SU-DHL-6 (cell line): Measurements from ENCODE around the gene ADD1.

Source experiments
- EZH2phosphoT487 ChIP-seq: fragments of 200-600 bp; sonication (generic), shearing (Covaris generic); conservative IDR thresholded peaks from 2 replicates; pipeline ENCODE4 v1.6.1; 2018; ENCODE audit warnings: mild to moderate bottlenecking, antibody characterized with exemption, low read length, moderate library complexity, mixed read lengths
- TF ChIP-seq, protein P1 (sequence below): fragments of 200-600 bp; sonication (generic); IDR thresholded peaks from one replicate; pipeline ENCODE4 v1.5.1; 2017; ENCODE audit warnings: antibody characterized with exemption, mild to moderate bottlenecking, low read length, moderate library complexity; ENCODE audit not compliant: insufficient read depth, poor library complexity, severe bottlenecking

GRCh38 chr4:2814627-2815270 is 28.9 kb upstream of the ADD1 start:
- TF ChIP-seq, protein P1, sequence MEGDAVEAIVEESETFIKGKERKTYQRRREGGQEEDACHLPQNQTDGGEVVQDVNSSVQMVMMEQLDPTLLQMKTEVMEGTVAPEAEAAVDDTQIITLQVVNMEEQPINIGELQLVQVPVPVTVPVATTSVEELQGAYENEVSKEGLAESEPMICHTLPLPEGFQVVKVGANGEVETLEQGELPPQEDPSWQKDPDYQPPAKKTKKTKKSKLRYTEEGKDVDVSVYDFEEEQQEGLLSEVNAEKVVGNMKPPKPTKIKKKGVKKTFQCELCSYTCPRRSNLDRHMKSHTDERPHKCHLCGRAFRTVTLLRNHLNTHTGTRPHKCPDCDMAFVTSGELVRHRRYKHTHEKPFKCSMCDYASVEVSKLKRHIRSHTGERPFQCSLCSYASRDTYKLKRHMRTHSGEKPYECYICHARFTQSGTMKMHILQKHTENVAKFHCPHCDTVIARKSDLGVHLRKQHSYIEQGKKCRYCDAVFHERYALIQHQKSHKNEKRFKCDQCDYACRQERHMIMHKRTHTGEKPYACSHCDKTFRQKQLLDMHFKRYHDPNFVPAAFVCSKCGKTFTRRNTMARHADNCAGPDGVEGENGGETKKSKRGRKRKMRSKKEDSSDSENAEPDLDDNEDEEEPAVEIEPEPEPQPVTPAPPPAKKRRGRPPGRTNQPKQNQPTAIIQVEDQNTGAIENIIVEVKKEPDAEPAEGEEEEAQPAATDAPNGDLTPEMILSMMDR: no peak
- no peak for TF ChIP-seq EZH2phosphoT487
